HG03060 (cell line): Measurements from ENCODE around the gene ARID1B.

Experiments
- ATAC-seq: cut with Tn5 transposase; IDR thresholded peaks from one replicate; pipeline ENCODE4 v1.9.1; 2021; ENCODE audit warnings: low read depth, moderate number of reproducible peaks; ENCODE audit not compliant: unreplicated experiment

ARID1B gene

GRCh38 chr6:157065366-157065765, 288.2 kb downstream of the ARID1B start:
- no peak for ATAC-seq

GRCh38 chr6:157066781-157067491, 289.8 kb downstream of the ARID1B start:
- no peak for ATAC-seq

- ATAC-seq = no peak
Measured at GRCh38 chr6:157067507-157067906, 290.3 kb downstream of the ARID1B start.

GRCh38 chr6:157068691-157069324, 291.6 kb downstream of the ARID1B start:
- ATAC-seq = peak; percentile 90

GRCh38 chr6:157069585-157069984, 292.4 kb downstream of the ARID1B start:
- no peak for ATAC-seq

GRCh38 chr6:157070403-157071107, 293.4 kb downstream of the ARID1B start:
- ATAC-seq = no peak

GRCh38 chr6:157072128-157072527, 294.9 kb downstream of the ARID1B start:
- ATAC-seq = no peak

- no peak for ATAC-seq
Measured at GRCh38 chr6:157073596-157073995, 296.4 kb downstream of the ARID1B start.

- ATAC-seq = no peak
Measured at GRCh38 chr6:157074969-157075368, 297.8 kb downstream of the ARID1B start.

GRCh38 chr6:157075549-157076450, 298.6 kb downstream of the ARID1B start:
- peak; percentile 63 for ATAC-seq

GRCh38 chr6:157076451-157076822, 299.3 kb downstream of the ARID1B start:
- ATAC-seq = no peak

GRCh38 chr6:157077251-157077650, 300.1 kb downstream of the ARID1B start:
- no peak for ATAC-seq

GRCh38 chr6:157078326-157078725, 301.1 kb downstream of the ARID1B start:
- no peak for ATAC-seq

- ATAC-seq = no peak
Measured at GRCh38 chr6:157079277-157079676, 302.1 kb downstream of the ARID1B start.

- ATAC-seq = no peak
Measured at GRCh38 chr6:157079771-157080170, 302.6 kb downstream of the ARID1B start.

- no peak for ATAC-seq
Measured at GRCh38 chr6:157080986-157081391, 303.8 kb downstream of the ARID1B start.

GRCh38 chr6:157083343-157083742, 306.2 kb downstream of the ARID1B start:
- no peak for ATAC-seq

- no peak for ATAC-seq
Measured at GRCh38 chr6:157086632-157087031, 309.5 kb downstream of the ARID1B start.

GRCh38 chr6:157087974-157088373, 310.8 kb downstream of the ARID1B start:
- no peak for ATAC-seq

- no peak for ATAC-seq
Measured at GRCh38 chr6:157088841-157089240, 311.7 kb downstream of the ARID1B start.

- ATAC-seq = no peak
Measured at GRCh38 chr6:157089258-157089657, 312.1 kb downstream of the ARID1B start.
